ENCODE results near the gene RGSL1.

The RGSL1 gene

GRCh38 chr1:182564406-182565004 lies 114.6 kb downstream of the RGSL1 start:
- Histone ChIP-seq H3K27me3 (no peaks in the 10 kb centered on the region), H3K27ac (no peak overlapping the region), H3K9me3 (peaks cover 0 to 5% (median 0%) of the 10 kb centered on the region in 3 donors), H3K4me3 (no peak overlapping the region), H3K4me1 (no peaks in the 10 kb centered on the region), H3K36me3 (no peaks in the 10 kb centered on the region)
- TF ChIP-seq, protein P1, sequence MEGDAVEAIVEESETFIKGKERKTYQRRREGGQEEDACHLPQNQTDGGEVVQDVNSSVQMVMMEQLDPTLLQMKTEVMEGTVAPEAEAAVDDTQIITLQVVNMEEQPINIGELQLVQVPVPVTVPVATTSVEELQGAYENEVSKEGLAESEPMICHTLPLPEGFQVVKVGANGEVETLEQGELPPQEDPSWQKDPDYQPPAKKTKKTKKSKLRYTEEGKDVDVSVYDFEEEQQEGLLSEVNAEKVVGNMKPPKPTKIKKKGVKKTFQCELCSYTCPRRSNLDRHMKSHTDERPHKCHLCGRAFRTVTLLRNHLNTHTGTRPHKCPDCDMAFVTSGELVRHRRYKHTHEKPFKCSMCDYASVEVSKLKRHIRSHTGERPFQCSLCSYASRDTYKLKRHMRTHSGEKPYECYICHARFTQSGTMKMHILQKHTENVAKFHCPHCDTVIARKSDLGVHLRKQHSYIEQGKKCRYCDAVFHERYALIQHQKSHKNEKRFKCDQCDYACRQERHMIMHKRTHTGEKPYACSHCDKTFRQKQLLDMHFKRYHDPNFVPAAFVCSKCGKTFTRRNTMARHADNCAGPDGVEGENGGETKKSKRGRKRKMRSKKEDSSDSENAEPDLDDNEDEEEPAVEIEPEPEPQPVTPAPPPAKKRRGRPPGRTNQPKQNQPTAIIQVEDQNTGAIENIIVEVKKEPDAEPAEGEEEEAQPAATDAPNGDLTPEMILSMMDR (IDR thresholded peaks at IDR 0.05) = no peak
- intact Hi-C loops (cut with DNase I; ENCODE audit: low total_unique reads) = no loop called here
- DNase-seq = no peak

- TF ChIP-seq, protein P1 (IDR thresholded peaks at IDR 0.05) = no peak
- intact Hi-C loops (cut with DNase I; ENCODE audit: low total_unique reads) = no loop called here
- H3K4me1 ChIP-seq = no peaks in the 10 kb centered on the region
- H3K27ac ChIP-seq = no peak overlapping the region
- H3K9me3 ChIP-seq = peaks cover 0 to 5% (median 0%) of the 10 kb centered on the region in 3 donors
- no peaks in the 10 kb centered on the region for H3K36me3 ChIP-seq
- H3K4me3 ChIP-seq = no peak overlapping the region
- no peaks in the 10 kb centered on the region for H3K27me3 ChIP-seq
- no peak for DNase-seq
These were observed 115.6 kb downstream of the RGSL1 start for GRCh38 chr1:182565537-182565936.

DNA sequence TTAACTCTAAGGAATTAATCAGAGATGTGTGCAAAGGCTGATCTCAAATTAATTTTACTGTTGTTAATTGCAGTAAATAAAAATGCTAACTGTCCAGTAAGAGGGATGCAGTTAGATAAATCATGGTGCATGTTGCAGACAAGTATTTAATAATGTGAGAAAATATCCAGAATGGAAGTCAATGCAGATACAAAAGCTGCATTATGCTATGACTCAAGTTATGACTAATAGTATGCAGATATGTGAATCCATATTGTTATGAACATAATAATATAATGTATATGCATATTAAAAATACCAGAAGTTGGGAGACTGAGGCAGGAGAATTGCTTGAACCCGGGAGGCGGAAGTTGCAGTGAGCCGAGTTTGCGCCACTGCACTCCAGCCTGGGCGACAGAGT lies 117.7 kb downstream of the RGSL1 start:
- Histone ChIP-seq H3K4me1 (no peaks in the 10 kb centered on the region), H3K9me3 (peaks cover 0 to 5% (median 0%) of the 10 kb centered on the region in 3 donors), H3K27ac (no peak overlapping the region), H3K4me3 (no peak overlapping the region), H3K27me3 (no peaks in the 10 kb centered on the region), H3K36me3 (peaks cover 0 to 3% (median 2%) of the 10 kb centered on the region in 3 donors)
- intact Hi-C loops (cut with DNase I; ENCODE audit: low total_unique reads) = no loop called here
- DNase-seq = no peak
- TF ChIP-seq, protein P1 (IDR thresholded peaks at IDR 0.05) = no peak

DNA sequence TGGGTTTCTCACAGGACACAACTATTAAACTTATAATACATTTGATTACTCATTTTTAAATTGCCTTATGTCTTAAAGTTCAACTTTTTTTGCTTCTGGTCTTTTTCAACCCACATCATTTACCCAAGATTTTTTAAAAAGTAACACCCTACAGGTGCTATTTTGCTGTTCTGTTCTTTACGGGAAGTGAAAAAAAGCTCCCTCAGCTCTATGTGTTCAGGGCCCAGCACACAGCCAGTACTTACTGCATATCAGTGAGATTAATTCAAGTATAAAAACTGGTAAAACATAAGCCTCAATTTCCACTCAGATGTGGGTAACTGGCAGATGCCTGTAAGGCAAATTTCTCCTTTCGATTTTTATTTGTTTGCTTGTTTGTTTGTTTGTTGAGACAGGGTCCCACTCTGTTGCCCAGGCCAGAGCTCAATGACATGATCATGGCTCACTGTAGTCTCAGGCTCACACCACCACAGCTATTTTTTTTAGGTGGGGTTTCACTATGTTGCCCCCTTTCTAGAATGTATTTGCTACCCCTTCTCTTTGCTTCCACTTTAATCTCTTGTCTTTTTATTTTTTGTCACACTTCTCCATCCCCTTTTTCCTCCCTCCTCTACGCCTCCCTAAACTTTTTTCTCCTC lies 118.8 kb downstream of the RGSL1 start:
- Histone ChIP-seq H3K36me3 (peaks cover 0 to 10% (median 7%) of the 10 kb centered on the region in 3 donors), H3K27ac (no peak overlapping the region), H3K27me3 (no peaks in the 10 kb centered on the region), H3K9me3 (peaks cover 0 to 5% (median 0%) of the 10 kb centered on the region in 3 donors), H3K4me1 (no peaks in the 10 kb centered on the region), H3K4me3 (no peak overlapping the region)
- no peak for DNase-seq
- TF ChIP-seq, protein P1 (IDR thresholded peaks at IDR 0.05) = no peak
- intact Hi-C loops (cut with DNase I; ENCODE audit: low total_unique reads) = no loop called here

GRCh38 chr1:182569939-182570610 lies 120.1 kb downstream of the RGSL1 start:
- intact Hi-C loops (cut with DNase I; ENCODE audit: low total_unique reads) = no loop called here
- no peak overlapping the region for H3K27ac ChIP-seq
- peaks cover 0 to 5% (median 0%) of the 10 kb centered on the region in 3 donors for H3K9me3 ChIP-seq
- TF ChIP-seq, protein P1 (IDR thresholded peaks at IDR 0.05) = no peak
- no peaks in the 10 kb centered on the region for H3K4me1 ChIP-seq
- no peak for DNase-seq
- no peaks in the 10 kb centered on the region for H3K27me3 ChIP-seq
- H3K4me3 ChIP-seq = no peak overlapping the region
- H3K36me3 ChIP-seq = peaks cover 7 to 21% (median 18%) of the 10 kb centered on the region in 3 donors
